Sigmoid colon (tissue), 4 donors: ENCODE data around the gene NELFB.

Experiments used
- POLR2AphosphoS5 ChIP-seq, 4 donors: sonication (generic); formaldehyde crosslinking; IDR thresholded peaks; one replicate each; pipeline ENCODE4 v1.6.1; 2017; ENCODE audit warnings: antibody characterized with exemption in 4 of 4
- TF ChIP-seq, protein P1 (sequence below), 4 experiments: fragments of 450-650 bp in 3 of 4; fragments of 200-600 bp in 1 of 4; IDR thresholded peaks; one replicate each; pipeline ENCODE4 v1.5.1; 2016 to 2019; ENCODE audit warnings: antibody characterized with exemption in 4 of 4, mild to moderate bottlenecking in 3 of 4, moderate library complexity in 2 of 4

DNA sequence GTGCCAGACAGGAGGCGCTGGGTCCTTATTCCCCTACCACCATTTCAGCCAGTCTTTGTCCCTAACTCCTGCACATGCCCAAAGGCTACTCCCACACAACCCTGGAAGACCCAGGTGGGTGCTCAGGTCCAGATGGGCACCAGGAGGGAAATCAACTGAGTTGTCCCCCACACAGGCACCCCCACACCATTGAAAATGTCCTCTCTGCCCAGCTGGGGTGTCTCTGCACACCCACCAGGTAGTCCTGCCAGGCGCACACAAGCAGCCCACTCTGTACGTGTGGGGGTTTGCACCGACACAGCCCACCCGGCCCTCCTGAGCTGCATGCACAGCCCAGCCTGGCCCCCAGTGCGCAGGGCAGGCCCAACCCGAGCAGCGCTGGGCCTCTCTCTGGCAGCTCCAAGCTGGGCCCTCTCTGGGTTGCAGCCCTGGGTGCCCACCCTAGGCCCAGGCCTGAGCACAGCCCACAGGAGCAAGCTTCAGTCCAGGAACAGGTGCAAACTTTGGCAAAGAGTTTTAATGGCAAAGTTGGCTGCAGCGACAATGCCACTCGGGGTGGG is 35.3 kb upstream of the NELFB start:
- TF ChIP-seq POLR2AphosphoS5 (IDR thresholded peaks at IDR 0.05) = no peak
- TF ChIP-seq, protein P1, sequence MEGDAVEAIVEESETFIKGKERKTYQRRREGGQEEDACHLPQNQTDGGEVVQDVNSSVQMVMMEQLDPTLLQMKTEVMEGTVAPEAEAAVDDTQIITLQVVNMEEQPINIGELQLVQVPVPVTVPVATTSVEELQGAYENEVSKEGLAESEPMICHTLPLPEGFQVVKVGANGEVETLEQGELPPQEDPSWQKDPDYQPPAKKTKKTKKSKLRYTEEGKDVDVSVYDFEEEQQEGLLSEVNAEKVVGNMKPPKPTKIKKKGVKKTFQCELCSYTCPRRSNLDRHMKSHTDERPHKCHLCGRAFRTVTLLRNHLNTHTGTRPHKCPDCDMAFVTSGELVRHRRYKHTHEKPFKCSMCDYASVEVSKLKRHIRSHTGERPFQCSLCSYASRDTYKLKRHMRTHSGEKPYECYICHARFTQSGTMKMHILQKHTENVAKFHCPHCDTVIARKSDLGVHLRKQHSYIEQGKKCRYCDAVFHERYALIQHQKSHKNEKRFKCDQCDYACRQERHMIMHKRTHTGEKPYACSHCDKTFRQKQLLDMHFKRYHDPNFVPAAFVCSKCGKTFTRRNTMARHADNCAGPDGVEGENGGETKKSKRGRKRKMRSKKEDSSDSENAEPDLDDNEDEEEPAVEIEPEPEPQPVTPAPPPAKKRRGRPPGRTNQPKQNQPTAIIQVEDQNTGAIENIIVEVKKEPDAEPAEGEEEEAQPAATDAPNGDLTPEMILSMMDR (IDR thresholded peaks at IDR 0.05) = no peak
